OCI-LY3 (cell line): ENCODE measurements around the gene CYP1B1.

Experiments
- H2AFZ ChIP-seq: fragments of 200-600, 300-600 bp; shearing (Covaris generic); 2 replicates; pipeline ENCODE4 v1.6.0; 2014; ENCODE audit warnings: antibody characterized with exemption, low read depth, low read length
- H3K27ac ChIP-seq: fragments of 200-600, 300-600 bp; sonication (generic); 2 replicates; pipeline ENCODE4 v1.5.1; 2014; ENCODE audit warnings: mild to moderate bottlenecking, low read length, moderate library complexity, mixed read lengths
- H3K27me3 ChIP-seq: fragments of 200-600, 300-600 bp; sonication (generic); 2 replicates; pipeline ENCODE4 v1.6.1; 2014; ENCODE audit warnings: low read depth, low read length, mixed read lengths
- H3K36me3 ChIP-seq: fragments of 200-600, 300-600 bp; sonication (generic); replicated peaks from 2 replicates; pipeline ENCODE3; 2014; ENCODE audit warnings: low read depth, low read length, mixed read lengths
- H3K4me1 ChIP-seq: fragments of 300-600, 200-600 bp; sonication (generic); 2 replicates; pipeline ENCODE4 v1.6.1; 2014; ENCODE audit warnings: low read length, mixed read lengths
- H3K4me2 ChIP-seq: fragments of 200-600, 300-600 bp; sonication (generic); 2 replicates; pipeline ENCODE4 v1.6.1; 2014; ENCODE audit warnings: low read length, mixed read lengths
- H3K4me3 ChIP-seq: fragments of 300-600, 200-600 bp; sonication (generic); 2 replicates; pipeline ENCODE4 v1.5.1; 2014; ENCODE audit warnings: antibody characterized with exemption, mild to moderate bottlenecking, low read length, moderate library complexity
- H3K79me2 ChIP-seq: fragments of 300-600, 200-600 bp; shearing (Covaris generic); 2 replicates; pipeline ENCODE4 v1.6.1; 2014; ENCODE audit warnings: mild to moderate bottlenecking, low read length, mixed read lengths
- H3K9ac ChIP-seq: fragments of 300-600, 200-600 bp; shearing (Covaris generic); 2 replicates; pipeline ENCODE4 v1.6.0; 2014; ENCODE audit warnings: mild to moderate bottlenecking, low read length, moderate library complexity
- H3K9me3 ChIP-seq: fragments of 200-600, 300-600 bp; shearing (Covaris generic); 2 replicates; pipeline ENCODE4 v1.6.1; 2014; ENCODE audit warnings: low read length, mixed read lengths; ENCODE audit not compliant: insufficient read depth
- H4K20me1 ChIP-seq: fragments of 200-600, 300-600 bp; sonication (generic); 2 replicates; pipeline ENCODE4 v1.6.1; 2016; ENCODE audit warnings: low read length, mixed read lengths; ENCODE audit not compliant: insufficient read depth
- CTCF ChIP-seq: fragments of 200-600, 300-600 bp; sonication (generic); IDR thresholded peaks from 2 replicates; pipeline ENCODE4 v1.5.1; 2014; ENCODE audit warnings: antibody characterized with exemption, low read length, low read depth
- EZH2phosphoT487 ChIP-seq: fragments of 200-600 bp; shearing (Covaris generic); IDR thresholded peaks from 2 replicates; pipeline ENCODE4 v1.6.1; 2018; ENCODE audit warnings: antibody characterized with exemption, mixed run types, low read depth

CYP1B1 gene

DNA sequence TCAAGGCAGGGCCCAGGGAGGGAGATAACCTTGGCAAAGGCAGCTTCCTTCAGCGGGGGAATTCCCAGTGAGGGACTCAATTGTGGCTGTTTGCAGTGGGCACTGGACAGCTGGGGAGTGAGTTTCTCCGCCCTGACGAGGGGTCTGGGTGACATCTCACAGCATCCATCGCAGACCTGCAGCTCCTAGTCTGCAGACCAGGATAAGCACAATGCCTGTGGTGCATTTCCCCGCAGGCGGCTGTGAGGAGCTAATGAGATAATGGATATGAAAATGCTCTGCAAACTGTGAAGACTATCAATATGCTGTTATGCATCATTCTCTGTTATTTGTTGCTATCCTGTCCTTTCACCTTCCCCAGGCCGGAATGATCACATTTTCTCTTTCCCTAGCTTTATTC lies 30.0 kb upstream of the CYP1B1 start:
- Histone ChIP-seq H3K4me3 (no peak overlapping the region), H4K20me1 (no peaks in the 10 kb centered on the region), H3K27ac (no peak overlapping the region), H3K27me3 (peaks cover 12% of the 10 kb centered on the region; the same call in 1 of the 2 replicates), H3K36me3 (no peaks in the 10 kb centered on the region), H3K4me1 (peaks cover 27% of the 10 kb centered on the region), H2AFZ (no peak overlapping the region), H3K9ac (no peak overlapping the region), H3K79me2 (no peaks in the 10 kb centered on the region), H3K9me3 (no peaks in the 10 kb centered on the region), H3K4me2 (peak overlapping the region; percentile 40)
- TF ChIP-seq CTCF (no peak), EZH2phosphoT487 (no peak)

DNA sequence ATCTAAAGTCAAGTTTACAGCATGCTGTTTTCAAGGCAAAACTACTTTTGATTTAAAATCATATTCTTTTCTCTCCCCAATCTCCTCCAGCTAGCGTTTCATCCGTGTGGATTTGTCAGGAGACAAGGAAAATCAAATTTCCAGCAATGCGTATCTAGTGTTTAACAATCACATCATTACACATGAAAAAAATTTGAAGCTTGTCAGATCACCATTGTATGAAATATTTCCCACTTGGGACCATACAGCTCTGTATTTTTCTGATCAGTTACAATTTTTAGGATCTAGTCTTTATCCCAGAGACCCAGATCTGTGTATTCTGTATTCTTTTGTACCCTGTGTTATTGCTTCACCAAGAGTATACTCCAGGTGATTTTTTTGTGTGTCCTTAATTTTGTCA lies 28.6 kb upstream of the CYP1B1 start:
- Histone ChIP-seq H3K4me1 (peaks cover 21% of the 10 kb centered on the region), H3K36me3 (no peaks in the 10 kb centered on the region), H3K27ac (no peak overlapping the region), H3K4me3 (no peak overlapping the region), H3K27me3 (peaks cover 25% of the 10 kb centered on the region; the same call in 1 of the 2 replicates), H2AFZ (no peak overlapping the region), H3K9me3 (no peaks in the 10 kb centered on the region), H4K20me1 (no peaks in the 10 kb centered on the region), H3K9ac (no peak overlapping the region), H3K4me2 (no peak overlapping the region), H3K79me2 (no peaks in the 10 kb centered on the region)
- TF ChIP-seq EZH2phosphoT487 (no peak), CTCF (no peak)

GRCh38 chr2:38100328-38100727 lies 24.4 kb upstream of the CYP1B1 start:
- H3K27me3 ChIP-seq = peaks cover 53% of the 10 kb centered on the region
- no peaks in the 10 kb centered on the region for H3K36me3 ChIP-seq
- no peaks in the 10 kb centered on the region for H4K20me1 ChIP-seq
- H3K9ac ChIP-seq = no peak overlapping the region
- no peak overlapping the region for H3K4me3 ChIP-seq
- no peak for TF ChIP-seq EZH2phosphoT487
- TF ChIP-seq CTCF = no peak
- peaks cover 12% of the 10 kb centered on the region for H3K4me1 ChIP-seq
- H3K9me3 ChIP-seq = no peaks in the 10 kb centered on the region
- H3K79me2 ChIP-seq = no peaks in the 10 kb centered on the region
- H3K27ac ChIP-seq = no peak overlapping the region
- no peak overlapping the region for H2AFZ ChIP-seq
- no peak overlapping the region for H3K4me2 ChIP-seq

DNA sequence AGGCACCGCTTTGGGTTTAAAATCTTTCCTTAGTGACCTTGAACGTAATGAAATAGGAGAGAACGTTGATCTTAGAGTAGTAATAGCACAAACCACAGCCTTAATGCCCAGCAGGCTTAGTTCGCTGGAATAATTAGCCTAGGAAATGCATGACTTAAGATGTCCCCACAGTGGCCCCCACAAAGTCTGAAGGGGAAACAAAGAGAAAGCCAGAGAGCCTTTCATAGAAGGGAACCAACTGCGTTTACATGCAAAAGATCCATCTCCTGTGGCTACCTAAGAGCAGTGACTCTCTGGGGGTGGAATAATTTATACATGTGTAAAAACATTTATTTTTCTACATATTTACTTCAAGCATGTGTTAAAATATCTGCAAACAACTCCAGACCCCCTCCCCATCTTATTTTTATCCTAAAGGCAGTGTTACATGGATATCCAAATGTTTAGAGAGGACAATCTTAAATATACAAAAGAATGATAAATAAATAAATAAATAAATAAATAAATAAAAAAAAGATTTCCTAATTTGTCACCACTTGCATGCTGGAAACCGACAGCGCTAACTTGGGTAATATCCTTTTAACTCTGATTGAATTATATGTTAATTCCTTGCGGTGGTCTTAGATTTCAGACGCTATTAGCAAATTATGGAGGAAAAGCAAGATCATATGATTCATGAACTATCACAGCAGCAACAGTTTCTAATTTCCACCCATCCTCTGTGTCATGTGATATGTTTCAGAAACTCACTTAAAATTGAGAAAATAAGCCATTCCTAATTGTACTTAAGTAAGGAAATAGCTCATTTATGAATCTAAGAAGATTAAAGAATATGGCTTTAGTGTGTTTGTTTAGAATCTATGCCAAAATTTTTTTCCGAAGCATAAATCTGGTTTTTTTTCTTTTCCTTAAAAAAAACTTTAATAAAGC lies 23.4 kb upstream of the CYP1B1 start:
- H3K9ac ChIP-seq = no peak overlapping the region
- no peaks in the 10 kb centered on the region for H3K36me3 ChIP-seq
- H3K4me1 ChIP-seq = peaks cover 12% of the 10 kb centered on the region
- no peak overlapping the region for H2AFZ ChIP-seq
- H3K4me2 ChIP-seq = peak overlapping the region; percentile 75
- H3K4me3 ChIP-seq = peak overlapping the region; percentile 68
- H3K79me2 ChIP-seq = no peaks in the 10 kb centered on the region
- TF ChIP-seq EZH2phosphoT487 (no peak), CTCF (no peak)
- H3K9me3 ChIP-seq = no peaks in the 10 kb centered on the region
- peaks cover 54% of the 10 kb centered on the region for H3K27me3 ChIP-seq
- H3K27ac ChIP-seq = no peak overlapping the region
- H4K20me1 ChIP-seq = no peaks in the 10 kb centered on the region
